H9 (cell line): ENCODE measurements around the gene KIRREL3. TPM values are rescaled to one million over a fixed set of nuclear protein-coding genes. Genes with fewer than 3 reads are reported as not detected.

Source experiments
- DNase-seq: peaks from one replicate; pipeline ENCODE4 v3.0.0-alpha.2; 2017
- H2AFZ ChIP-seq: one replicate; pipeline ENCODE4 v1.6.1; 2013; ENCODE audit warnings: mild to moderate bottlenecking, low read length, control low read depth, moderate library complexity
- H2AK5ac ChIP-seq: 2 replicates; pipeline ENCODE4 v1.6.1; 2013; ENCODE audit warnings: low read length, control low read depth, mixed read lengths; ENCODE audit not compliant: insufficient read length
- H2BK120ac ChIP-seq: one replicate; pipeline ENCODE4 v1.6.1; 2013; ENCODE audit warnings: low read depth, mild to moderate bottlenecking, low read length, control low read depth, inconsistent platforms; ENCODE audit not compliant: poor library complexity, severe bottlenecking
- H2BK12ac ChIP-seq: 2 replicates; pipeline ENCODE4 v1.6.1; 2013; ENCODE audit warnings: low read length, control low read depth, mixed read lengths, low read depth; ENCODE audit not compliant: insufficient read length
- H2BK15ac ChIP-seq: 2 replicates; pipeline ENCODE4 v1.6.1; 2013; ENCODE audit warnings: low read depth, low read length, control low read depth
- H2BK20ac ChIP-seq: one replicate; pipeline ENCODE4 v1.6.1; 2013; ENCODE audit warnings: low read depth, mild to moderate bottlenecking, low read length, control low read depth, inconsistent platforms; ENCODE audit not compliant: poor library complexity, severe bottlenecking
- H2BK5ac ChIP-seq: 2 replicates; pipeline ENCODE4 v1.6.1; 2013; ENCODE audit warnings: low read length, control low read depth, mixed read lengths; ENCODE audit not compliant: insufficient read length
- H3K14ac ChIP-seq: 2 replicates; pipeline ENCODE4 v1.6.1; 2013; ENCODE audit warnings: low read length, control low read depth; ENCODE audit not compliant: insufficient read depth
- H3K18ac ChIP-seq: 2 replicates; pipeline ENCODE4 v1.6.1; 2013; ENCODE audit warnings: low read depth, mild to moderate bottlenecking, mixed read lengths, low read length, control low read depth; ENCODE audit not compliant: insufficient read length
- H3K23ac ChIP-seq: 2 replicates; pipeline ENCODE4 v1.6.1; 2013; ENCODE audit warnings: low read length, control low read depth, mixed read lengths, low read depth; ENCODE audit not compliant: insufficient read length
- H3K23me2 ChIP-seq: 2 replicates; pipeline ENCODE4 v1.6.1; 2013; ENCODE audit warnings: low read depth, mild to moderate bottlenecking, mixed read lengths, low read length, control low read depth; ENCODE audit not compliant: insufficient read length, poor library complexity, severe bottlenecking
- H3K27ac ChIP-seq: 2 replicates; pipeline ENCODE4 v1.5.1; 2013; ENCODE audit warnings: low read length, control low read depth, mixed read lengths, low read depth; ENCODE audit not compliant: insufficient read length
- H3K27me3 ChIP-seq: 2 replicates; pipeline ENCODE4 v1.6.1; 2013; ENCODE audit warnings: low read length, control low read depth, inconsistent platforms; ENCODE audit not compliant: insufficient read depth
- H3K4ac ChIP-seq: 2 replicates; pipeline ENCODE4 v1.6.1; 2013; ENCODE audit warnings: low read depth, mild to moderate bottlenecking, control low read depth, inconsistent platforms, low read length, moderate library complexity
- H3K4me1 ChIP-seq: 2 replicates; pipeline ENCODE4 v1.6.1; 2013; ENCODE audit warnings: low read length, control low read depth, inconsistent platforms; ENCODE audit not compliant: insufficient read depth
- H3K4me2 ChIP-seq: 2 replicates; pipeline ENCODE4 v1.6.1; 2013; ENCODE audit warnings: low read length, control low read depth, mixed read lengths; ENCODE audit not compliant: insufficient read length, insufficient read depth
- H3K56ac ChIP-seq: 2 replicates; pipeline ENCODE4 v1.6.1; 2013; ENCODE audit warnings: low read depth, mild to moderate bottlenecking, mixed read lengths, low read length, control low read depth; ENCODE audit not compliant: insufficient read length
- H3K79me1 ChIP-seq: 2 replicates; pipeline ENCODE4 v1.6.1; 2013; ENCODE audit warnings: low read depth, mild to moderate bottlenecking, moderate library complexity, low read length, control low read depth, inconsistent platforms; ENCODE audit not compliant: insufficient read depth, poor library complexity, severe bottlenecking
- H3K79me2 ChIP-seq: 2 replicates; pipeline ENCODE4 v1.6.1; 2013; ENCODE audit warnings: low read length, control low read depth, inconsistent platforms; ENCODE audit not compliant: insufficient read depth
- H3K9ac ChIP-seq: 2 replicates; pipeline ENCODE4 v1.6.1; 2013; ENCODE audit warnings: low read length, control low read depth, mixed read lengths; ENCODE audit not compliant: insufficient read length; ENCODE audit errors: extremely low read depth
- H3K9me3 ChIP-seq: one replicate; pipeline ENCODE4 v1.6.1; 2013; ENCODE audit warnings: low read depth, low read length, inconsistent platforms; ENCODE audit not compliant: control insufficient read depth
- H3T11ph ChIP-seq: one replicate; pipeline ENCODE4 v1.6.1; 2013; ENCODE audit warnings: mild to moderate bottlenecking, low read length, control low read depth, inconsistent platforms
- H4K20me1 ChIP-seq: one replicate; pipeline ENCODE4 v1.6.1; 2013; ENCODE audit not compliant: control insufficient read depth, insufficient read length, insufficient read depth
- H4K5ac ChIP-seq: 2 replicates; pipeline ENCODE4 v1.6.1; 2013; ENCODE audit warnings: low read depth, mild to moderate bottlenecking, mixed read lengths, low read length, control low read depth; ENCODE audit not compliant: insufficient read length
- H4K8ac ChIP-seq: replicated peaks from 2 replicates; pipeline ENCODE4 v1.6.1; 2013; ENCODE audit warnings: low read length, control low read depth, mixed read lengths, low read depth; ENCODE audit not compliant: insufficient read length
- H4K91ac ChIP-seq: 2 replicates; pipeline ENCODE4 v1.6.1; 2013; ENCODE audit warnings: low read depth, mild to moderate bottlenecking, moderate library complexity, mixed read lengths, low read length, control low read depth; ENCODE audit not compliant: insufficient read length
- H3K27ac Mint-ChIP-seq, 3 experiments: 2 replicates in 2 of 3; 3 replicates in 1 of 3; pipeline ENCODE4 v1.8.0; 2020 to 2021; ENCODE audit warnings: mixed read lengths in 3 of 3, mild to moderate bottlenecking in 1 of 3, moderate library complexity in 1 of 3
- H3K27me3 Mint-ChIP-seq: 2 replicates; pipeline ENCODE4 v1.8.0; 2021; ENCODE audit warnings: low read depth, mild to moderate bottlenecking, moderate library complexity, mixed read lengths
- H3K36me3 Mint-ChIP-seq, 3 experiments: 2 replicates in 2 of 3; 3 replicates in 1 of 3; pipeline ENCODE4 v1.8.0; 2020 to 2021; ENCODE audit warnings: low read depth in 3 of 3, mixed read lengths in 3 of 3; ENCODE audit not compliant: insufficient read depth in 1 of 3
- H3K4me1 Mint-ChIP-seq, 2 experiments: 2 replicates each; pipeline ENCODE4 v1.8.0; 2020; ENCODE audit warnings: mixed read lengths in 2 of 2
- H3K4me3 Mint-ChIP-seq, 2 experiments: 2 replicates in 1 of 2; 3 replicates in 1 of 2; pipeline ENCODE4 v1.8.0; 2020 to 2021; ENCODE audit warnings: mild to moderate bottlenecking in 2 of 2, mixed read lengths in 2 of 2, moderate library complexity in 1 of 2
- H3K9me3 Mint-ChIP-seq, 2 experiments: 2 replicates in 1 of 2; 3 replicates in 1 of 2; pipeline ENCODE4 v1.8.0; 2020; ENCODE audit warnings: mild to moderate bottlenecking in 2 of 2, mixed read lengths in 2 of 2, moderate library complexity in 1 of 2
- CTCF ChIP-seq: fragments of 200-600 bp; sonication (generic); conservative IDR thresholded peaks from 3 replicates; pipeline ENCODE4 v1.8.0; 2021; ENCODE audit warnings: antibody characterized with exemption, mild to moderate bottlenecking
- WGBS: extraction: QIAGEN DNeasy Blood & Tissue Kit; methylation state at CpG from one replicate; pipeline ENCODE4 v1.1.7; 2013; ENCODE audit warnings: missing lambda C conversion rate, low lambda C conversion rate, mixed read lengths; ENCODE audit not compliant: insufficient read length; ENCODE audit errors: extremely low coverage; 5-methylcytosine and 5-hydroxymethylcytosine counted together
- total RNA-seq: library from RNA; stranded (reverse); gene quantifications from 2 replicates; pipeline ENCODE4 v1.2.1, GENCODE V29; 2021

Gene KIRREL3
- total RNA-seq, 1 experiment from 2014 or later, result 0.17 TPM

DNA sequence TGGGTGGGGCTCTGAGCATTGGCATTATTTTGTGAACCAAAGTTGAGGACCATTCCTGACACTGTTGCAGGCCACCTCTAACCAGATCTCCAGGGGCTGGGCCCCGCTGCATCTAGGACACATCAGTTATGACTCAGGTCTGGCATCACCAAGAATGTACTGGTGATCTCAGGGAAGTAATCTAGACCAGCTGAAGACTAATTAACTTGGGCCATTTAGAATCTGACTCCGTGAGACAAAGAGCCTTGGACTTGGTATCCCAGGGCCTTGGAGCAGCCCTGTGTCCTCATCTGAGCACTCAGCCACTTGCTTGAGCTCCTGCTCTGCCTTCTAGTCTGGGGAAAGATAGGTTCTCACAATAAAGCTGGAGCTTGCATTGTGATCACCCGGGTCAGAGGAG, 200.6 kb downstream of the KIRREL3 start:
- Histone ChIP-seq H2BK20ac (no peak overlapping the region), H4K20me1 (no peaks in the 10 kb centered on the region), H3K9ac (no peak overlapping the region), H3K18ac (no peak overlapping the region), H4K5ac (no peak overlapping the region), H2BK5ac (no peak overlapping the region), H2AK5ac (no peak overlapping the region), H3K14ac (no peak overlapping the region), H3K27me3 (no peaks in the 10 kb centered on the region), H3K4me2 (no peak overlapping the region), H2BK12ac (no peak overlapping the region), H4K8ac (no peak overlapping the region), H3T11ph (no peak overlapping the region), H3K4me1 (no peaks in the 10 kb centered on the region), H3K4ac (no peak overlapping the region), H4K91ac (no peak overlapping the region), H3K9me3 (no peaks in the 10 kb centered on the region), H3K23me2 (no peaks in the 10 kb centered on the region), H3K79me2 (no peaks in the 10 kb centered on the region), H3K79me1 (no peaks in the 10 kb centered on the region), H2BK15ac (no peak overlapping the region), H2BK120ac (no peak overlapping the region), H2AFZ (no peak overlapping the region), H3K56ac (no peak overlapping the region), H3K27ac (no peak overlapping the region), H3K23ac (no peak overlapping the region)
- Mint-ChIP-seq H3K36me3 (no peaks in the 10 kb centered on the region), H3K4me1 (peaks cover 11 to 15% of the 10 kb centered on the region in 2 experiments), H3K27ac (0 out of 7 replicates have a peak overlapping the region, but pooled peaks of 1 of the 3 experiments have one; percentile 3), H3K27me3 (peaks cover 7% of the 10 kb centered on the region; the same call in 1 of the 2 replicates), H3K9me3 (peaks cover 4 to 6% of the 10 kb centered on the region in 2 experiments; a peak in 3 of 5 replicates), H3K4me3 (no peak overlapping the region)
- WGBS, result no CpG with 5 or more reads among the region's 3 CpGs
- no peak for DNase-seq
- no peak for TF ChIP-seq CTCF
